ENCODE measurements around the gene PTPRE.

Gene PTPRE

DNA sequence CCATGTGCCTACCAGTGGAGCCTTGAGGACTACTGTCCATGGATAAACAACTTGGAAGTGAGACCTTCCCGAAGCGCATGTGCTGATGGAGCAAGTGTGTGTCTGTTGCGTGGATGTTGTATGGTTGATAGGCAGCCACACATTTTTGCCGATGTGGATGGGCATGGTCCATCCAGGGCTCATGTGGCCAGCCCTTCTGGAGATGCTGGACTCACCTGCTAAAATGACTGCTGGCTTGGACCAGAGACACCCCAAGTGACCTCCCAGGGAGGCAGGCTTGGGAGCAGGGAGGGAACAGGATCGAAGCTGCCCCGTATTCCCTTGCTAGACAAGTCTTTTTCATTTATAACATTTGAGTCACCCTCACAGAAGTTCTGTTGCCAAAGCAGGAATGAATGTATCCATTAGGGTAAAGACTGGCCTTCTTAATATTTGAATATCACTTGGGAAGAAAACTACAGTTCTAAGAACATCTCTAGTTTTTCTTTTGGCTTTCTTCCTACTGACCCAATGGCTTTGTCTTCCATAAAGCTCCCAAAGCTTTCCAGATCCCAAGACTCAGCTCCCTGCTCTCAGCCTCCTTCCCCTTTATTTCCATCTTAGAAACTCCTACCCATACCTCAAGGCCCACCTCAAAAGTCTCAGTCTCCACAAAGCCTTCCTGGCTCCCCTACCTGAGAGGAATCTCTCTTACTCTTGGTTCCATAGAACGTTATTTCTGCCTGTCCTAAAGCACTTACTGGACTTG lies 3.0 kb downstream of the PTPRE start:
- no peak overlapping the region for H3K4me3 ChIP-seq (ENCODE audit: low read length)
- H3K9ac ChIP-seq (ENCODE audit: low read length) = no peak overlapping the region
- no peaks in the 10 kb centered on the region for H3K4me1 ChIP-seq (ENCODE audit: low read length)
- H3K4me2 ChIP-seq (ENCODE audit: low read length) = no peak overlapping the region
- no peaks in the 10 kb centered on the region for H3K36me3 ChIP-seq (replicated peaks; ENCODE audit: low read depth, low read length)
- no peaks in the 10 kb centered on the region for H3K9me3 ChIP-seq (ENCODE audit: insufficient read depth, low read length)
- H3K27me3 ChIP-seq (ENCODE audit: low read depth, low read length) = no peaks in the 10 kb centered on the region
- no peak overlapping the region for H3K27ac ChIP-seq (ENCODE audit: low read length)
- TF ChIP-seq, protein P1, sequence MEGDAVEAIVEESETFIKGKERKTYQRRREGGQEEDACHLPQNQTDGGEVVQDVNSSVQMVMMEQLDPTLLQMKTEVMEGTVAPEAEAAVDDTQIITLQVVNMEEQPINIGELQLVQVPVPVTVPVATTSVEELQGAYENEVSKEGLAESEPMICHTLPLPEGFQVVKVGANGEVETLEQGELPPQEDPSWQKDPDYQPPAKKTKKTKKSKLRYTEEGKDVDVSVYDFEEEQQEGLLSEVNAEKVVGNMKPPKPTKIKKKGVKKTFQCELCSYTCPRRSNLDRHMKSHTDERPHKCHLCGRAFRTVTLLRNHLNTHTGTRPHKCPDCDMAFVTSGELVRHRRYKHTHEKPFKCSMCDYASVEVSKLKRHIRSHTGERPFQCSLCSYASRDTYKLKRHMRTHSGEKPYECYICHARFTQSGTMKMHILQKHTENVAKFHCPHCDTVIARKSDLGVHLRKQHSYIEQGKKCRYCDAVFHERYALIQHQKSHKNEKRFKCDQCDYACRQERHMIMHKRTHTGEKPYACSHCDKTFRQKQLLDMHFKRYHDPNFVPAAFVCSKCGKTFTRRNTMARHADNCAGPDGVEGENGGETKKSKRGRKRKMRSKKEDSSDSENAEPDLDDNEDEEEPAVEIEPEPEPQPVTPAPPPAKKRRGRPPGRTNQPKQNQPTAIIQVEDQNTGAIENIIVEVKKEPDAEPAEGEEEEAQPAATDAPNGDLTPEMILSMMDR (IDR thresholded peaks at IDR 0.05; ENCODE audit: low read depth, low read length) = no peak
- no peak for TF ChIP-seq EZH2phosphoT487 (IDR thresholded peaks at IDR 0.05; ENCODE audit: low read depth)
- no peaks in the 10 kb centered on the region for H3K79me2 ChIP-seq (ENCODE audit: low read length)
- no peak overlapping the region for H2AFZ ChIP-seq (ENCODE audit: low read depth, low read length)
- no peaks in the 10 kb centered on the region for H4K20me1 ChIP-seq (ENCODE audit: insufficient read depth, low read length)

DNA sequence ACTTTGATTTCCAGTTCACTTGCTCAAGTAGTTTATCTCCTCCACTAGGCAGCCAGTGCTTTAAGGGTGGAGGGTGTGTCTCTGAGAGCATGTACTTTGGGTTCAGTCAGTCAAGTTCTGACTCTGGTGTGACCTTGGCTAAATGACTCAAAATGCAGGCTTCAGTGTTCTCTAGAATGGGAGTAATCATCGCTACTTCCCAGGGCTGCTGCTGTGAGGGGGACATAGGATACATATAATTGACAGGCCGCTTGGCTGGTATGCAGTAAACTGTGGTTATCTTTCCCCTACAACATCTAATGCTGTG lies 3.5 kb downstream of the PTPRE start:
- Histone ChIP-seq H3K9ac (ENCODE audit: low read length) (no peak overlapping the region), H3K4me1 (ENCODE audit: low read length) (no peaks in the 10 kb centered on the region), H3K4me2 (ENCODE audit: low read length) (no peak overlapping the region), H3K27ac (ENCODE audit: low read length) (no peak overlapping the region), H3K9me3 (ENCODE audit: insufficient read depth, low read length) (no peaks in the 10 kb centered on the region), H2AFZ (ENCODE audit: low read depth, low read length) (no peak overlapping the region), H3K27me3 (ENCODE audit: low read depth, low read length) (no peaks in the 10 kb centered on the region), H3K79me2 (ENCODE audit: low read length) (no peaks in the 10 kb centered on the region), H4K20me1 (ENCODE audit: insufficient read depth, low read length) (no peaks in the 10 kb centered on the region), H3K4me3 (ENCODE audit: low read length) (no peak overlapping the region), H3K36me3 (replicated peaks; ENCODE audit: low read depth, low read length) (no peaks in the 10 kb centered on the region)
- TF ChIP-seq, protein P1 (IDR thresholded peaks at IDR 0.05; ENCODE audit: low read depth, low read length) = no peak
- no peak for TF ChIP-seq EZH2phosphoT487 (IDR thresholded peaks at IDR 0.05; ENCODE audit: low read depth)

DNA sequence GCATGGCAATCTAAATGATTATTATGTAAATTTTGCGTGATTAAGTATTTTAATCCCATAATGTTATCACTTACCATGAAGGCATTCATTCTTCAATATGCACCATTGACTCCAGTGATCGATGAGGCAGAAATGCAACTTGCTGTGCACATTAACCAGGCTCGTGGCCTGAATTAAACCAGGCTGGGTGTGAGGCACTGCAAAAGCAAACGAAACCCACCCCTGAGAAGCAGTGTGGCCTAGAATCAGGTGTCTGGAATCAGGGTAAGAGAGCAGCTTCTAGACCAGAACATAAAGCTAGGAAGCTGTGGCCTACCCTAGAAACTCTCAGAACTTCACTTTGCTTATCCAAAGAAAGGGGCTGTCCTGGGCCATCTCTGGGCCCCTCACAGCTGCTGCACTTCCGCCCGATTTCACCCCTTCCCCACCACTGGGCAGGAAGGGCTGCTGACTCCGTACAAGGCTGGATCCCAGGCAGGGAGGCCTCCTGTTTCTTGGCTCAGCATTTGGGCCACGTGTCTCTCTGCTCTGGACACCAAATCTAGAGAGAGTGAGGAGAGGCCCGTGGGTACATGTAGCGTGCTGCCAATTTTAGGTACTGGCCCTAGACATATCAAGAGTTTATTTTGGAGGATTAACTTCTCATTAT lies 4.4 kb downstream of the PTPRE start:
- Histone ChIP-seq H4K20me1 (ENCODE audit: insufficient read depth, low read length) (no peaks in the 10 kb centered on the region), H3K4me3 (ENCODE audit: low read length) (no peak overlapping the region), H3K27ac (ENCODE audit: low read length) (no peak overlapping the region), H3K4me1 (ENCODE audit: low read length) (no peaks in the 10 kb centered on the region), H3K9me3 (ENCODE audit: insufficient read depth, low read length) (no peaks in the 10 kb centered on the region), H3K4me2 (ENCODE audit: low read length) (no peak overlapping the region), H2AFZ (ENCODE audit: low read depth, low read length) (no peak overlapping the region), H3K9ac (ENCODE audit: low read length) (no peak overlapping the region), H3K79me2 (ENCODE audit: low read length) (no peaks in the 10 kb centered on the region), H3K36me3 (replicated peaks; ENCODE audit: low read depth, low read length) (no peaks in the 10 kb centered on the region), H3K27me3 (ENCODE audit: low read depth, low read length) (no peaks in the 10 kb centered on the region)
- no peak for TF ChIP-seq EZH2phosphoT487 (IDR thresholded peaks at IDR 0.05; ENCODE audit: low read depth)
- TF ChIP-seq, protein P1 (IDR thresholded peaks at IDR 0.05; ENCODE audit: low read depth, low read length) = no peak

DNA sequence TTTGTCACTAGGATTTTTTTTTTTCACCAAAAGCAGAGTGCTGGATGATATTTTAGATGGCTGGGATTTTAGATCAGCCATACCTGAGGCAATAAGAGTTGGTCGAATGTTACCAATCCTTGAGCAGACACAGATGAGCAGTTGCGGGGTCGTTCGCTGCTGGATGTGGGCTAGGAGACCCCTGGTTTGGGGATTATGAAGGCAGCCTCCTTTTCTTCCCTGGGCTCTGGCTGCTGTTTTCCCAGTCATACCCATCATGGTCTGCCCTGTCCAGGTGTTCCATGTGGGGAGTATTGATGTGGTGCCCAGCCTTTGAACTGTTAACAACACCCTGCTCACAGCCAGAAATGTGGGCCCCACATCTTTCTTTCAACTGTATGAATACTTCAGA lies 5.0 kb downstream of the PTPRE start:
- no peaks in the 10 kb centered on the region for H4K20me1 ChIP-seq (ENCODE audit: insufficient read depth, low read length)
- no peak overlapping the region for H3K4me2 ChIP-seq (ENCODE audit: low read length)
- no peak overlapping the region for H2AFZ ChIP-seq (ENCODE audit: low read depth, low read length)
- no peak overlapping the region for H3K9ac ChIP-seq (ENCODE audit: low read length)
- TF ChIP-seq, protein P1 (IDR thresholded peaks at IDR 0.05; ENCODE audit: low read depth, low read length) = no peak
- no peak for TF ChIP-seq EZH2phosphoT487 (IDR thresholded peaks at IDR 0.05; ENCODE audit: low read depth)
- no peaks in the 10 kb centered on the region for H3K27me3 ChIP-seq (ENCODE audit: low read depth, low read length)
- H3K9me3 ChIP-seq (ENCODE audit: insufficient read depth, low read length) = no peaks in the 10 kb centered on the region
- no peak overlapping the region for H3K27ac ChIP-seq (ENCODE audit: low read length)
- no peak overlapping the region for H3K4me3 ChIP-seq (ENCODE audit: low read length)
- no peaks in the 10 kb centered on the region for H3K36me3 ChIP-seq (replicated peaks; ENCODE audit: low read depth, low read length)
- no peaks in the 10 kb centered on the region for H3K4me1 ChIP-seq (ENCODE audit: low read length)
- H3K79me2 ChIP-seq (ENCODE audit: low read length) = no peaks in the 10 kb centered on the region
